H7 (cell line): ENCODE results near the gene MAP4K2. TPM values are rescaled to one million over a fixed set of nuclear protein-coding genes. Genes with fewer than 3 reads are reported as not detected.

Experiments used
- DNase-seq: peaks from one replicate; pipeline ENCODE4 v3.0.0; 2012
- H3K27me3 ChIP-seq: 2 replicates; pipeline ENCODE4 v1.6.0; 2011; ENCODE audit warnings: mild to moderate bottlenecking, low read length; ENCODE audit not compliant: control insufficient read depth, insufficient read depth
- H3K36me3 ChIP-seq: replicated peaks from 2 replicates; pipeline ENCODE4 v1.5.1; 2011; ENCODE audit warnings: low read length; ENCODE audit not compliant: control insufficient read depth, insufficient read depth
- H3K4me3 ChIP-seq: 2 replicates; pipeline ENCODE4 v1.5.1; 2011; ENCODE audit warnings: low read depth, mild to moderate bottlenecking, control low read depth, low read length, moderate library complexity; ENCODE audit not compliant: insufficient read depth
- total RNA-seq: library from RNA; depleted of rRNA; stranded (reverse); fragments of >200 nt; shearing (Covaris generic); gene quantifications from 2 replicates; pipeline ENCODE4 v1.2.3, GENCODE V29; 2014

The MAP4K2 gene
- total RNA-seq, 1 experiment from 2014 or later = 29.7 TPM

DNA sequence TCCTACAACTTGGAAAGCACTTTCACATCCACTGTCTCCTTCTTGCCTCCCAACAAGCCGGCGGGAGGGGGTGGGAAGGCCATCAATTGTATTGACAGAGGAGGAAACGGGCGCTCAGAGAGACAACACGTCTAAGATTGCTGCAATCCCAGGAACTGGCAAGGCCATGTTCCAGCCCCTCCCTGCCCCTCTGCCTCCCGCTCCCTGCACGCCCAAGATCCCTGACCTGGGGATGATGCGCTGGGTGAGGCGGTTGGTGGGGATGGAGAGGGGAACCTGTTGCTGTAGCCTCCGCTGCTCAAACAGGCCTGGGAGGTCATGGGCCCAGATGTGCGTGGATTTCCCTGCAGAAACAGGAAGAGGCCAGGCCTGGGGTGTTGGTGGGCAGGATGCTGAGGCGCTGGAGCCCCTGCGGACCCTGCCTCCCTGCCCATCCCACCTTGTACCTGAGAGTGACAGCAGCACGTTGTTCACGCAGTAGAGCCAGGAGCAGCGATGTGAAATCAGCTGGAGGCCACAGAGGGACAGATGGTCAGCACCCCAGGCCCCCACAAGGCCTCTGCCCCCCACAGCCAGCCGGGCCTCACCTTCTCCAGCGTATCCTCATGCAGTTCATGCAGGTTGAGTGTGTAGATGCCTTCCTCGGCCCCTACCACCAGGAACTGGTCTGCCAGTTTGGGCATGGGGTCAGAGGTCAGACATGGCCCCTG, 6.8 kb downstream of the MAP4K2 start:
- H3K27me3 ChIP-seq = no peaks in the 10 kb centered on the region
- DNase-seq = no peak
- H3K4me3 ChIP-seq = no peak overlapping the region
- peaks cover 2% of the 10 kb centered on the region for H3K36me3 ChIP-seq

DNA sequence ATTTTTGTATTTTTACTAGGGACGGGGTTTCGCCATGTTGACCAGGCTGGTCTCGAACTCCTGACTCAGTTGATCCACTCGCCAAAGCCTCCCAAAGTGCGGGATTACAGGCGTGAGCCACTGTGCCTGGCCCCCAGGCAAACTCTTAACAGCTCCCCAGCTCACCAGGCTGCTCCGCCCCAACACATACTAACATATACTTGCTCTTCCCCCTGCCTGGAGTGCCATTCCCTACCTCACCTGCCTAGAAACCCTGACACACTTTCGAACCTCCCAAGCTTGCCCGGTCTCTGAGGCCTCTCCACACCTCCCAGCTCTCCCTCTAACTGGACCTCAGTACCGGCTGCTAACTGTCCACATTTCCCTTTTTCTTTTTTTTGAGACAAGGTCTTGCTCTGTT, 8.5 kb downstream of the MAP4K2 start:
- peaks cover 2% of the 10 kb centered on the region for H3K36me3 ChIP-seq
- H3K27me3 ChIP-seq = no peaks in the 10 kb centered on the region
- DNase-seq = no peak
- H3K4me3 ChIP-seq = no peak overlapping the region

DNA sequence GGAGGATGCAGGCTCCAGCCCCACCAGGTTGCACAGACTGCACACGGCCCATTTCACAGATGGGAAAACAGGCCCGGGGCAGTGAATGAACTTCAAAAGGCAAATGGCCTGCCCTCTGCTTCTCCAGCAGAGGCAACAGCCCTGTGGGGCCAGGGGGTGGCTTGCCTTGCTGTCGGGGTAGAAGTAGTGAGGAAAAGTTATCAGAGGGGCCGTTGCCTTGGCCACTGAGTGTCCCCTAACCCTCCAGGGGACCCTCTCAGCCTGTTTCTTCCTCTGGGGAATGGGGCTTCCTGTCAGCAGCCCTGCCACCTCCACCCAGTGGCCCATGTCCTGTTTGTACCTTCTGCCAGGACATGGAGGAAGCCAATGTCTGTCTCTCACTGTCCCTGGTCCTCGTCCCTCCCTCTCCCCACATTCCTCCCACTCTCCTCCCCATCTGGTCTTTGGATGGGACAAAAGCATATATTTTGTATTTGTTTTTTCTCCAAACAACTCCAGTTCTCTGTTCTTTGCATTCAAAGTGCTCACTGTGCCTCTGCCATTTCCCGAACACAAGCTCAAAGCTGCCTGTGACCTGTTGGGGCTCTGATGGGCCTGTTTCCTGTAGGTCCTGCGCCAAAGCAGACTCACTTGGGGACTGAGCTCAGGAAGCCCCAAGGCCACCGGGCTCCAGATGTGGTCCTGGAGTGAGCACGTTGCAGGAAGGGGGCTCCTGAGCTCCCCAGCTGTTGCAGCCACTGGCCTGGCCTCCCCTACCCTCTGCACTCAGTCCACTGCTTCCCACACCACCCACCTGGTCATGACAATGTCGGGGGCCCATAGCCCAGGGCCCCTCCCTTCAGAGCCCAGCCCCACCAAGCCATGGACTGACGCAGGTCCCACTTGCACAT, 9.5 kb downstream of the MAP4K2 start:
- DNase-seq = peak; percentile 25

GRCh38 chr11:64792482-64792881, 10.5 kb downstream of the MAP4K2 start:
- peak; percentile 20 for DNase-seq
- no peaks in the 10 kb centered on the region; the same call in none of the 2 replicates for H3K36me3 ChIP-seq
- no peak overlapping the region for H3K4me3 ChIP-seq
- no peaks in the 10 kb centered on the region for H3K27me3 ChIP-seq

More for the DNA sequence above, 9.5 kb downstream of the MAP4K2 start:
- Histone ChIP-seq H3K4me3 (no peak overlapping the region), H3K27me3 (no peaks in the 10 kb centered on the region), H3K36me3 (no peaks in the 10 kb centered on the region; the same call in none of the 2 replicates)

DNA sequence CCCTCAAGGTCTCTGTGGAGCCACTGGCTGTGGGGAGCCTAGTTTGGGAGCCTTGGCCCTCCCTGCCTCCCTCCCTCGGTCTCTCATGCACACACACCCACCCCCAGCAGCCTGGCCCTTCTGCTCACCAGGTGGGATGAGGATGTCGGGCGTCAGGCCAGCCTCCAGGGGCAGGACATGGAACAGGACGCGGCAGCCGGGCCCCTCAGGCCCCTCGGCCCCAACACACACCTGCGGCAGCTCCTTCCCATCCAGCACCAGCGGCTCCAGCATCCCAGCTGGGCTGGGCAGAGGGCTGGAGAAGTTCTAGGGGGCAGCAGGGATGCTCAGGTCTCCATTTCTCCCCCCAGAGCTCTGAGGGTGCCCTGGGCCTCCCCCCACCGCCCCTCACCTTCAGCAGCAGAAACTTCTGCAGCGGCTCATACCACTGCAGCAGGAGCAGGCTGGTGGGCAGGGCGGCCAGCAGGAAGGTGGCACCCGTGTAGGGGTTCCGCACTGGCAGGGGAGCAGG, 11.2 kb downstream of the MAP4K2 start:
- no peaks in the 10 kb centered on the region; the same call in none of the 2 replicates for H3K36me3 ChIP-seq
- no peak overlapping the region for H3K4me3 ChIP-seq
- H3K27me3 ChIP-seq = no peaks in the 10 kb centered on the region
- DNase-seq = peak; percentile 39

DNA sequence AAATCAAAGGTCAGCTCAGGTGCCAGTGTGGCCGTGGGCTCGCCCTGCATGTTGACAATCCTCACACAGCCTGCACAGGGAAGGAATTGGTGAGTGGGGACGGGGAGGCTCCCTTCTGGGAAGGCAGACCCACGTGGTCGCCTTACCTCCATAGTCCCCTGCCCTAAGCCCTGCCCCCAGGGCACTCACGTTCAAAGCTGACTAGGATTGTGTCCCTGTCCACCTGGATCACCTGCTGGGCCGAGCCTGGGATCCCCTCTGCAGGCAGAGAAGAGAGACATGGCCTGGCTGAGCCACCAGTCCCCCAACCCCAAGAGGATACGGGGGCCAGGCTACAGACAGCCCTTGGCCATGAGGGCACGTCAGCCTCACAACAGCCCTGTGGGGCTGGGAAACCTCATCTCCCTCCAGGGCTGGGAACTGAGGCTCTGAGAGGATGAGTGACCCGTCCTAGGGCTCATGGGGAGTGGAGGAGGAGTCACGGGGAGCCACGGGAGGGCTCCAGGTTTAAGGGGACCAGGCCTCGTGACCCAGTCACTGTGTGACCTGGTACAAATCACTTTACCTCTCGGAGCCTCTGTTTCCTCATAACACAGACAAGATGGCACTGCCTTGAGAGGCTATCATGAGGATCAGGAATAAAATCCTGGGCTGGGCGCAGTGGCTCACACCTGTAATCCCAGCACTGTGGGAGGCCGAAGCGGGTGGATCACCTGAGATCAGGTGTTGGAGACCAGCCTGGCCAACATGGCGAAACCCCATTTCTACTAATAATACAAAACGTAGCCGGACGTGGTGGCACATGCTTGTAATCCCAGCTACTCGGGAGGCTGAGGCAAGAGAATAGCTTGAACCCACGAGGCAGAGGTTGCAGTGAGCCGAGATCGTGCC, 12.6 kb downstream of the MAP4K2 start:
- peak; percentile 32 for DNase-seq
- Histone ChIP-seq H3K27me3 (no peaks in the 10 kb centered on the region), H3K36me3 (no peaks in the 10 kb centered on the region; the same call in 1 of the 2 replicates), H3K4me3 (no peak overlapping the region)

- Histone ChIP-seq H3K4me3 (no peak overlapping the region), H3K36me3 (no peaks in the 10 kb centered on the region; the same call in 1 of the 2 replicates), H3K27me3 (no peaks in the 10 kb centered on the region)
- peak; percentile 32 for DNase-seq
Observed at GRCh38 chr11:64789331-64790204, 13.4 kb downstream of the MAP4K2 start.

- DNase-seq = peak; percentile 30
- Histone ChIP-seq H3K27me3 (no peaks in the 10 kb centered on the region), H3K4me3 (no peak overlapping the region), H3K36me3 (no peaks in the 10 kb centered on the region; the same call in 1 of the 2 replicates)
Observed at GRCh38 chr11:64788321-64789215, 14.4 kb downstream of the MAP4K2 start.

DNA sequence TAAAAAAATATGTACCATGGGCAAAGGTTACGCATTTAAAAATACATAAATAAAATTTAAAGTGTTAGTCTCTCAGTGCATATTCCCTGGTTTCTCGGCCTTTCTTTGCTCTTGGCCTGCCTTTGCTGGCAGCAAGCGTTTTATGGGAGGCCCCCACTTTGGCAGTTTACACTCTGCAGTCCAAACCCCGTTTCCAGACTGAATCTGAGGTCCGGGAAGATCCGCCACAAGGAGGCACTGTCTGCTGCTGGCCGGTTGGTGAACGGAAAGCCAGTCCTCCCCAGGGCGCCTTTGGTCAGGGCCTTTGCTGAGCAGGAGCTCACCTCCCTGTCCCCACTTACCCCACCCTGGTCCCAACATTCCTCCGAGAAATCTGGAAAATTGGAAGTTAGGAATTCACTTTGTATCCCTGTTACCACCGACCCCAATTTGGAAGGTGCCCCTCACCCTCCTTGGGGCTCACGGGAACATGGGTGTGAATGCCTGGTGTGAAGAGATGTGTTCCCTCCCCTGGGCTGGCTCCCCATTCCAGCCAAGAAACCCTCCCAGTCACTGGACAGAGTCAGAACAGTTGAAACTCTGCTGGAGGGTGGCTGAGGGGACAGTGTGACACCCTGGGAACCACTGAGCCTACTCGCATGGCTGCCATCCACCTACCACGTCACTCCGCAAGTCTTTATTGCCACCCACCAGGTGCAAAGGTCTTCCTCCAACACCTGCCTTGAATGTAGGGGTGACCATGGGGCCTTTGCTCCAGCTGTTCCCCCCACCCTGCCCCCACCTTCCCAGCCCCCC, 15.3 kb downstream of the MAP4K2 start:
- Histone ChIP-seq H3K27me3 (no peaks in the 10 kb centered on the region), H3K36me3 (no peaks in the 10 kb centered on the region; the same call in 1 of the 2 replicates), H3K4me3 (no peak overlapping the region)
- peak; percentile 93 for DNase-seq

GRCh38 chr11:64786308-64786707, 16.7 kb downstream of the MAP4K2 start:
- Histone ChIP-seq H3K36me3 (no peaks in the 10 kb centered on the region; the same call in 1 of the 2 replicates), H3K4me3 (no peak overlapping the region), H3K27me3 (no peaks in the 10 kb centered on the region)
- no peak for DNase-seq

DNA sequence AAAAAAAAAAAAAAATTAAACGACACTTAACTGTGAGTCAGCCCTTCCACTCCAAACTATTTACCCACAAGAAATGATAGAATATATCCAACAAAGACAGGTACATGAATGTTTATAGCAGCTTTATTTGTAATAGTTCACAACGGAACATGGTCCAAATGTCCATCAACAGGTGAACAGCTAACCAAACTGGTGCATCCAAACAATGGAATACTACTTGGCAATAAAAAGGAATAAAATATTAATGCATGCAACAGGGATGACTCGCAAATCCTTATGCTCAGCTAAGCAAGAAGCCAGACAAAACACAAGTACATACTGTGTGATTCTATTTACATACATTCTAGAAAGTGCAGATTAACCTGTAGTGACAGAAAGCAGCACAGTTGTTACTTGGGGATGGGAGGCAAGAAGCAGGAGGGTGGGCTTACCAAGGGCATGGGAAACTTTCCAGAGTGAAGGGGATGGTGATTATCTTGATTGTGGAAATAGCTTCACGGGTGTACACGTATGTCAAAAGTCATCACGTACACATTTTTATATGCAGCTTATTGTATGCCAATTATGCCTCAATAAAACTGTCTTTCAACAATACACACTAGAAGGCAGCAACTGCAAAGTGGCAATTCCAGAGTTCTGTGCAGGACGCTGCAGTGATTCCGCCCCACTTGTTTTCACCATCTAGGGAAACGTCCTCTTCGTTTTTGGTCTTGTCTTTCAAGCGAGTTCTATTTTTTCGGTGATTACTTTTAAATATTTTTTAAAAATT, 18.0 kb downstream of the MAP4K2 start:
- DNase-seq = no peak
- no peaks in the 10 kb centered on the region; the same call in 1 of the 2 replicates for H3K36me3 ChIP-seq
- H3K27me3 ChIP-seq = no peaks in the 10 kb centered on the region
- H3K4me3 ChIP-seq = no peak overlapping the region
